Endothelial cell of umbilical vein (primary cell): ENCODE results near the gene CHMP4A.

Source experiments
- CTCF ChIP-seq, 2 donors: IDR thresholded peaks; 1 replicate in 1 of 2; 2 replicates in 1 of 2; pipeline ENCODE4 v1.5.1; 2011; ENCODE audit warnings: low read length in 2 of 2, mild to moderate bottlenecking in 2 of 2, moderate library complexity in 2 of 2, control low read depth in 1 of 2, inconsistent platforms in 1 of 2, low read depth in 1 of 2; ENCODE audit not compliant: insufficient read depth in 1 of 2; ENCODE audit errors: extremely low read depth in 1 of 2
- EZH2 ChIP-seq: IDR thresholded peaks from 2 replicates; pipeline ENCODE4 v1.6.1; 2012; ENCODE audit warnings: borderline replicate concordance, low read depth, mild to moderate bottlenecking, moderate library complexity, low read length, inconsistent platforms; ENCODE audit not compliant: severe bottlenecking
- FOS ChIP-seq: IDR thresholded peaks from 2 replicates; pipeline ENCODE4 v1.6.1; 2011; ENCODE audit warnings: mild to moderate bottlenecking, low read length, moderate library complexity, borderline replicate concordance; ENCODE audit not compliant: insufficient read depth
- JUN ChIP-seq: IDR thresholded peaks from 2 replicates; pipeline ENCODE4 v1.6.1; 2011; ENCODE audit warnings: borderline replicate concordance, low read depth; ENCODE audit not compliant: insufficient read length, insufficient read depth
- MAX ChIP-seq: IDR thresholded peaks from 2 replicates; pipeline ENCODE4 v1.6.1; 2011; ENCODE audit not compliant: insufficient read depth, insufficient read length
- MYC ChIP-seq: IDR thresholded peaks from one replicate; pipeline ENCODE4 v1.6.1; 2011; ENCODE audit warnings: mild to moderate bottlenecking, low read depth, low read length
- POLR2A ChIP-seq: IDR thresholded peaks from 2 replicates; pipeline ENCODE4 v1.6.1; 2012; ENCODE audit warnings: low read depth, mild to moderate bottlenecking, control low read depth, low read length
- POLR2AphosphoS5 ChIP-seq: IDR thresholded peaks from 2 replicates; pipeline ENCODE4 v1.6.1; 2012; ENCODE audit warnings: low read depth, mild to moderate bottlenecking, control low read depth, low read length, moderate library complexity; ENCODE audit not compliant: insufficient read depth

GRCh38 chr14:24237463-24237955, 24.2 kb upstream of the CHMP4A start:
- no peak for TF ChIP-seq CTCF (IDR thresholded peaks at IDR 0.05; ENCODE audit: extremely low read depth in 1 of 2, insufficient read depth in 1 of 2, low read depth in 1 of 2, low read length in 2 of 2)
- TF ChIP-seq POLR2A: no peak
- no peak for TF ChIP-seq EZH2
- no peak for TF ChIP-seq JUN
- no peak for TF ChIP-seq POLR2AphosphoS5
- TF ChIP-seq MAX: no peak
- TF ChIP-seq MYC: no peak
- TF ChIP-seq FOS: no peak
